HG03196 (cell line): ENCODE results near the gene SYNDIG1L.

Experiments
- ATAC-seq: cut with Tn5 transposase; IDR thresholded peaks from one replicate; pipeline ENCODE4 v1.9.1; 2021; ENCODE audit not compliant: unreplicated experiment

The SYNDIG1L gene

GRCh38 chr14:74429991-74430390 is 4.0 kb upstream of the SYNDIG1L start:
- no peak for ATAC-seq

GRCh38 chr14:74429221-74429691 is 3.2 kb upstream of the SYNDIG1L start:
- no peak for ATAC-seq

GRCh38 chr14:74427651-74428050 is 1.6 kb upstream of the SYNDIG1L start:
- no peak for ATAC-seq

DNA sequence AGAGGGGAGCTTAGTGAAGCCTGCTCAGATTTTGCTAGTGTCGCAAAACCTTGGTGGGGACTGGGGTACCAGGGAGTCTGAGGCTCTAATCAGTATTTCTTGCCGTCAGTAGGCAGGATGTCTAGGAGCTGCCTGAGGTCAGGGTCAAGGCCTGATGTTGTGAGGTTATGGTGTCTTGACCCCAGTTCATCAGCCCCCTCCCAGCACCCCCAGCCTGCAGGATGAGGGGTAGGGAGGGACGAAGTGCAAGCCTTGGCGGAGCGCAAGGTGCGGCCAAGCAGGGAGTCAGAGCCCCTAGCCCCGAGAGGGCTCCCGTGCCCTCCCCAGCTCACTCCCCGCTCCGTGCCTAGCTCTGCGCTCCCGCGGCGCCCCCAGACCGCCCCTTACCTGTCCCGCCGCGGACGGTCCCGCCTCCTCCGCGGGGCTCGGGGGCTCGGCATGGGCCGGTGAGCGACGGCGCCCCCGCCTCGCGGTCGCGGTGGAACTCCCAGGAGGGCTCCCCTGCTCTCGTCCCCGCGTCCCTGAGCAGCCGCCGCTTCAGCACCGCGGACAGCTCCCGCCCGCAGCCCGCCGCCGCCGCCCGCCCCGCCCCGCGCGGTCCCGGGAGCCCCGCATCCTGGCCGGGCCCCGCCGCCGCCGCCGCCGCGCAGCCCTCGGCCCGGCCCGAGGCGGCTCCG is 347 bp downstream of the SYNDIG1L start:
- ATAC-seq: no peak

GRCh38 chr14:74424606-74425005 is 1.4 kb downstream of the SYNDIG1L start:
- no peak for ATAC-seq

GRCh38 chr14:74423246-74423645 is 2.8 kb downstream of the SYNDIG1L start:
- ATAC-seq: no peak

- ATAC-seq: no peak
Observed at GRCh38 chr14:74421981-74422380, 4.0 kb downstream of the SYNDIG1L start.

GRCh38 chr14:74419086-74419485 is 6.9 kb downstream of the SYNDIG1L start:
- ATAC-seq: no peak

GRCh38 chr14:74418031-74418430 is 8.0 kb downstream of the SYNDIG1L start:
- no peak for ATAC-seq

- ATAC-seq: no peak
Observed at GRCh38 chr14:74417611-74418010, 8.4 kb downstream of the SYNDIG1L start.

- no peak for ATAC-seq
Observed at GRCh38 chr14:74417201-74417600, 8.8 kb downstream of the SYNDIG1L start.

- ATAC-seq: no peak
Observed at GRCh38 chr14:74415115-74415437, 10.9 kb downstream of the SYNDIG1L start.

GRCh38 chr14:74414403-74415114 is 11.5 kb downstream of the SYNDIG1L start:
- no peak for ATAC-seq

- no peak for ATAC-seq
Observed at GRCh38 chr14:74413627-74414026, 12.4 kb downstream of the SYNDIG1L start.

DNA sequence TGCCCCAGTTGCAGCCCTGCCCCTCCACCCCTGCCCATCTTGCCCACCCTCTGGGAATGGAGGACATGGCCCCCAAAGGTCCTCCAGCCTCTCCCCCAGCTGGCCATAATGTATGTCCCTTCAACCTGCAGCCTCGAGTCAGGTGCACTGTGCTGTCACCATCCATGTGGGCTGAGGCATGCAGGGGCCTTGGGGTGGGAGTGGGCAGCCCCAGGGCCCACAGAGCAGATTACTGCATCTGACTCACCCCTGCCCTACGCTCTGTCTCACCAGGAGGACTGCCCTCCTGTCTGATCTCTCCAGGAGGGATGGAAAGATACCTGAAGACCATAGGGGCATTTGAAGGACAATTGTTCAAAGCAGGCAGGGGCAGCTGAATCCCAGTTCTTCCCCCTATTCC is 13.3 kb downstream of the SYNDIG1L start:
- no peak for ATAC-seq

DNA sequence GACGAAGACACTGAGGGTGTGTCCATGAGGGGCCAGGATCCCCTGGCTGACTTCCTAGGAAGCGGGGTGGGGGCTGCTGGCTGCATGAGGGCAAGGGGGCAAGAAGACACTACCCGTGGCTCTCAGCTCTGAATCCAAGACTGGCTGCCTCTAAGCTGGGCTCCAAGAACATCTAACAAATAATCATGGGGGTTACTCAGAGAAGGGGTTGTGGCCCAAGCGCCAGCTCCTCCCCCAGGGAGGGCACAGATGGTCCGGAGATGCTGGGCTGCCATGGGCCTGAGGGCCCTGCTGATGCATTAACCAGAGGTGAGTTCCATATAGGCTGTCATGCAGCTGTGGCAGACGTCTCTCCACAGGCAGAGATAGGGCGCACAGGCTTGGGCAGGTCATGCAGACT is 14.3 kb downstream of the SYNDIG1L start:
- no peak for ATAC-seq

DNA sequence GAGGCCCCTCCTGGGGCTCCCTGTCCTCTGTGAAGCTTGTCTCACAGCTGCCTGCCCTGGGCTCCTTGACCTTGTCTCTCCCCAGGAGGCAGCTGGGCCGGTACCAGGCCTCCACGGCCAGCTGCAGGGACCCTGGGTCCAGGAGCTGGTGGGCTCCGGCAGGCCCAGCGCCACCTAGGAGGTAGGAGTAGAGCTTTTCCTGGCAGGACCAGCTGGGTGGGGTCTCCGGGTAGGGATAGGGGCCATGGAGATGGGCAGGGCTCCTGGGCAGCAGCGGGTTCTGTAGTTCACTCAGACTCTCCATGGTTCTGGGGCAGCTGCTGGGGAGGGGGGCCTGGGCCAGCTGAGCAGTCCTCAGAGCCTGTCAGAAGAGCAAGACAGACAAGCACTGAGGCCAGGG is 16.6 kb downstream of the SYNDIG1L start:
- ATAC-seq: no peak

DNA sequence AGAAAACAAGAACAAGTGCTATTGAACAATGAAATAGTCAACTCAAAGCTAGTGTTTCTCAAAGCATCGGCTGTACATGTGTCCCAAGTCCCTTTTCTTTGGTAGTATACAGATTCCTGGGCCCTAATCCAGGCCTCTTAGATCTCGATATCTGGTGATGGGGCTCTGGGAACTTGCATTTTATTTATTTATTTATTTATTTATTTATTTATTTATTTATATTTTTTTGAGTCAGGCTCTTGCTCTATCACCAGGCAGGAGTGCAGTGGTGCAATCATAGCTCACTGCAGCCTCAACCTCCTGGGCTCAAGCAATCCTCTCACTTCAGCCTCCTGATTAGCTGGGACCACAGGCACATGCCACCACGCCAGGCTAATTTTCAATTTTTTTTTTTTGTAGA is 17.1 kb downstream of the SYNDIG1L start:
- ATAC-seq: no peak

- no peak for ATAC-seq
Observed at GRCh38 chr14:74407801-74408154, 18.2 kb downstream of the SYNDIG1L start.

DNA sequence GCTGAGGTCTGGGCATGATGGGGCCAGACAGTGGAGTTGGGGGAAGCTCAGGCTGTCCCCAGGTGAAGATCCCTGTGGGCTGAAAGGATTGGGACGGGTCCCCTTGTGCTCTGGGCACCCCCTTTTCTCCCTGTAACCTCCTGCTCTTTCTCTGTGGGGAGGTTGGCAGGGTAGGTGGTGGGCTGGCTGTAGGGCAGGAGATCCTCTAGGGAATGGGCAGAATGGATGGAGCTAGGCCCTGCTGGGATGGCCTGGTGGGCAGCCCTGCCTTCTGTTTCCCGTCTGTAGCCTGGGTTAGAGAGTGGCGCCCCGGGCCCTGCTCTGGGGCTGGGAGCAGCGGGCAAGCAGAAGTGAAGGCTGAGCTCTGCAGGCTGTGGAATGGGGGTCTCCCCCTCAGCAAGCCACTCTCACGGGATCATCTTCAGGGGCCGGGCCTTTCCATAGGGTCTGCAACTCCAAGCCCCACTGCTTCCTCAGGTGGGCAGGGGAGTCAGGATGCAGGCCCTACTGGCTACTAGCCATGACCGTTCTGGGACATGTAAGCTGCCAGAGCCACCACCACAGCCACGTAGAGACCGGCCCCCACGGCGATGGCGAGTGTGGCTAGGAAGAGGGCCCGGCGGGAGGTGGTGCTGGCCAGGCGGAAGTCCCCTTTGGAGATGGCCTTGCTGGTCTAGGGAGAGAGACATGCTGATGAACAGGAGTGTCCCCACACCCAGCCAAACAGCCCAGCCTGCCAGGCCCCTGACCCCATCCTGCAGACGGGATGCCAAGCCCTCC is 18.8 kb downstream of the SYNDIG1L start:
- ATAC-seq: no peak

DNA sequence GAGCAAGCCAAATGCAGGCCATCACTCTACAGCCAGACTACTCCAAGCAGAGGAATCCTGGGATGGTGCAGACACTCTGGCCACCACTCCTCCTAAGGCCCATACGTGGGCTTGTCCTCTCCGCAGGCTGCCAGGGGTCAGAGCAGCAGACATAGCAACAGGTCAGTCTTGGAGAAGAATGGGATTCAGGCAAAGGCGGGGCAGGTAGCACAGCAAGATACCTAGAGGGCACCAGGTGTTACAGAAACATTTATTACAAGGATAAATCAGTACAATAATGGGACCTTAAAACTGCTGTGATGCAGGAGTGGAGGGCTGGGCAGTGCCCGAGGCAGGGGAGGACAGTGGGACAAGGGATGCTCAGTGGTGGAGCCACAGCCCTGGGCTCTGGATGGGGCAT is 20.3 kb downstream of the SYNDIG1L start:
- no peak for ATAC-seq

- ATAC-seq: no peak
Observed at GRCh38 chr14:74404435-74404834, 21.6 kb downstream of the SYNDIG1L start.
